Activated naive CD8-positive, alpha-beta T cell (primary cell): Measurements from ENCODE around the gene CYTH4.
"Not testable (repeated sequence)": the region's sequence is repeated elsewhere in the genome, so short reads cannot be mapped to it uniquely, and the experiment has no call there.

ENCODE experiments used
- H3K27ac Mint-ChIP-seq: one replicate; pipeline ENCODE4 v1.8.0; 2021; ENCODE audit warnings: mixed read lengths
- H3K27me3 Mint-ChIP-seq: one replicate; pipeline ENCODE4 v1.8.0; 2021; ENCODE audit warnings: mixed read lengths
- H3K36me3 Mint-ChIP-seq: one replicate; pipeline ENCODE4 v1.8.0; 2021; ENCODE audit warnings: mixed read lengths
- H3K4me1 Mint-ChIP-seq: one replicate; pipeline ENCODE4 v1.8.0; 2021; ENCODE audit warnings: low read depth, mixed read lengths
- H3K4me3 Mint-ChIP-seq: one replicate; pipeline ENCODE4 v1.8.0; 2021; ENCODE audit warnings: mild to moderate bottlenecking, mixed read lengths
- H3K9me3 Mint-ChIP-seq: one replicate; pipeline ENCODE4 v1.8.0; 2021; ENCODE audit warnings: low read depth, mixed read lengths

Gene CYTH4

GRCh38 chr22:37314315-37315074, 32.2 kb downstream of the CYTH4 start:
- peaks cover 58% of the 10 kb centered on the region for H3K4me1 Mint-ChIP-seq
- H3K27ac Mint-ChIP-seq: peak overlapping the region; percentile 58
- H3K9me3 Mint-ChIP-seq: no peaks in the 10 kb centered on the region
- H3K4me3 Mint-ChIP-seq: peak overlapping the region; percentile 23
- no peaks in the 10 kb centered on the region for H3K27me3 Mint-ChIP-seq
- no peaks in the 10 kb centered on the region for H3K36me3 Mint-ChIP-seq

- H3K27ac Mint-ChIP-seq: no peak overlapping the region
- H3K27me3 Mint-ChIP-seq: no peaks in the 10 kb centered on the region
- no peak overlapping the region for H3K4me3 Mint-ChIP-seq
- H3K4me1 Mint-ChIP-seq: peaks cover 41% of the 10 kb centered on the region
- no peaks in the 10 kb centered on the region for H3K36me3 Mint-ChIP-seq
- no peaks in the 10 kb centered on the region for H3K9me3 Mint-ChIP-seq
These were observed 34.1 kb downstream of the CYTH4 start for GRCh38 chr22:37316405-37316804.

GRCh38 chr22:37316875-37317371, 34.6 kb downstream of the CYTH4 start:
- no peaks in the 10 kb centered on the region for H3K36me3 Mint-ChIP-seq
- H3K4me1 Mint-ChIP-seq: peaks cover 41% of the 10 kb centered on the region
- no peaks in the 10 kb centered on the region for H3K9me3 Mint-ChIP-seq
- no peaks in the 10 kb centered on the region for H3K27me3 Mint-ChIP-seq
- H3K4me3 Mint-ChIP-seq: no peak overlapping the region
- no peak overlapping the region for H3K27ac Mint-ChIP-seq

GRCh38 chr22:37317698-37318210, 35.4 kb downstream of the CYTH4 start:
- peaks cover 35% of the 10 kb centered on the region for H3K4me1 Mint-ChIP-seq
- no peak overlapping the region for H3K27ac Mint-ChIP-seq
- H3K27me3 Mint-ChIP-seq: no peaks in the 10 kb centered on the region
- H3K4me3 Mint-ChIP-seq: no peak overlapping the region
- no peaks in the 10 kb centered on the region for H3K36me3 Mint-ChIP-seq
- no peaks in the 10 kb centered on the region for H3K9me3 Mint-ChIP-seq

GRCh38 chr22:37318364-37319109, 36.2 kb downstream of the CYTH4 start:
- no peak overlapping the region for H3K27ac Mint-ChIP-seq
- H3K9me3 Mint-ChIP-seq: no peaks in the 10 kb centered on the region
- H3K27me3 Mint-ChIP-seq: peaks cover under 1% of the 10 kb centered on the region
- H3K4me1 Mint-ChIP-seq: peaks cover 30% of the 10 kb centered on the region
- H3K4me3 Mint-ChIP-seq: no peak overlapping the region
- H3K36me3 Mint-ChIP-seq: no peaks in the 10 kb centered on the region

GRCh38 chr22:37319469-37319868, 37.2 kb downstream of the CYTH4 start:
- Mint-ChIP-seq H3K4me3 (no peak overlapping the region), H3K27ac (no peak overlapping the region), H3K27me3 (peaks cover 4% of the 10 kb centered on the region), H3K4me1 (peaks cover 22% of the 10 kb centered on the region), H3K36me3 (no peaks in the 10 kb centered on the region), H3K9me3 (no peaks in the 10 kb centered on the region)

GRCh38 chr22:37320726-37321677, 38.7 kb downstream of the CYTH4 start:
- peaks cover 11% of the 10 kb centered on the region for H3K4me1 Mint-ChIP-seq
- H3K36me3 Mint-ChIP-seq: no peaks in the 10 kb centered on the region
- no peak overlapping the region for H3K4me3 Mint-ChIP-seq
- no peaks in the 10 kb centered on the region for H3K9me3 Mint-ChIP-seq
- peaks cover 4% of the 10 kb centered on the region for H3K27me3 Mint-ChIP-seq
- H3K27ac Mint-ChIP-seq: no peak overlapping the region

- no peak overlapping the region for H3K27ac Mint-ChIP-seq
- H3K4me3 Mint-ChIP-seq: peak overlapping the region; percentile 20
- no peaks in the 10 kb centered on the region for H3K36me3 Mint-ChIP-seq
- no peaks in the 10 kb centered on the region for H3K4me1 Mint-ChIP-seq
- no peaks in the 10 kb centered on the region for H3K9me3 Mint-ChIP-seq
- peaks cover 11% of the 10 kb centered on the region for H3K27me3 Mint-ChIP-seq
These were observed 42.2 kb downstream of the CYTH4 start for GRCh38 chr22:37324340-37325038.

GRCh38 chr22:37325039-37325395, 42.7 kb downstream of the CYTH4 start:
- H3K27ac Mint-ChIP-seq: no peak overlapping the region
- H3K36me3 Mint-ChIP-seq: no peaks in the 10 kb centered on the region
- H3K4me3 Mint-ChIP-seq: no peak overlapping the region
- H3K4me1 Mint-ChIP-seq: no peaks in the 10 kb centered on the region
- peaks cover 11% of the 10 kb centered on the region for H3K27me3 Mint-ChIP-seq
- H3K9me3 Mint-ChIP-seq: no peaks in the 10 kb centered on the region

GRCh38 chr22:37326726-37327125, 44.4 kb downstream of the CYTH4 start:
- H3K4me3 Mint-ChIP-seq: no peak overlapping the region
- H3K27me3 Mint-ChIP-seq: peaks cover 15% of the 10 kb centered on the region
- no peak overlapping the region for H3K27ac Mint-ChIP-seq
- H3K9me3 Mint-ChIP-seq: no peaks in the 10 kb centered on the region
- no peaks in the 10 kb centered on the region for H3K36me3 Mint-ChIP-seq
- H3K4me1 Mint-ChIP-seq: no peaks in the 10 kb centered on the region

GRCh38 chr22:37328017-37328416, 45.7 kb downstream of the CYTH4 start:
- Mint-ChIP-seq H3K27me3 (peaks cover 21% of the 10 kb centered on the region), H3K27ac (no peak overlapping the region), H3K9me3 (no peaks in the 10 kb centered on the region), H3K4me1 (no peaks in the 10 kb centered on the region), H3K36me3 (no peaks in the 10 kb centered on the region), H3K4me3 (no peak overlapping the region)

GRCh38 chr22:37328538-37329237, 46.4 kb downstream of the CYTH4 start:
- H3K27me3 Mint-ChIP-seq: peaks cover 20% of the 10 kb centered on the region
- H3K36me3 Mint-ChIP-seq, H3K4me3 Mint-ChIP-seq, H3K27ac Mint-ChIP-seq, H3K9me3 Mint-ChIP-seq, H3K4me1 Mint-ChIP-seq: not testable (repeated sequence)

GRCh38 chr22:37329238-37330140, 47.2 kb downstream of the CYTH4 start:
- H3K27me3 Mint-ChIP-seq: peaks cover 24% of the 10 kb centered on the region

More at GRCh38 chr22:37329238-37330140, 47.2 kb downstream of the CYTH4 start:
- Mint-ChIP-seq H3K36me3 (no peaks in the 10 kb centered on the region), H3K4me1 (peaks cover 6% of the 10 kb centered on the region), H3K27ac (no peak overlapping the region), H3K4me3 (no peak overlapping the region), H3K9me3 (no peaks in the 10 kb centered on the region)
